Head of caudate nucleus (tissue), 42 donors: ENCODE results near the gene CLMN.

ENCODE experiments used
- DNase-seq, 42 donors: peaks; one replicate each; pipeline versions ENCODE4 v3.0.0 to v3.0.0-alpha.2; 2020 to 2021; ENCODE audit warnings: mixed read lengths in 7 of 42
- intact Hi-C: fragments of 100-400 bp; cut with DNase I; formaldehyde crosslinking; loops from one replicate; pipeline ENCODE4 v1.15.0; 2022

The CLMN gene

GRCh38 chr14:95165517-95165916, 154.2 kb downstream of the CLMN start:
- no peak for DNase-seq
- intact Hi-C loops = no loop called here

- intact Hi-C loops = no loop called here
These were observed 155.2 kb downstream of the CLMN start for GRCh38 chr14:95164506-95164905.

GRCh38 chr14:95163666-95164065, 156.0 kb downstream of the CLMN start:
- intact Hi-C loops = no loop called here
- DNase-seq = no peak

More at GRCh38 chr14:95164506-95164905, 155.2 kb downstream of the CLMN start:
- no peak for DNase-seq

- intact Hi-C loops = no loop called here
- no peak for DNase-seq
These were observed 156.6 kb downstream of the CLMN start for GRCh38 chr14:95163132-95163531.

GRCh38 chr14:95162641-95163040, 157.1 kb downstream of the CLMN start:
- DNase-seq = no peak
- intact Hi-C loops = no loop called here

- DNase-seq = peak; percentile 95 to 100 (median 99)
- intact Hi-C loops = loop anchor here (5.0 kb wide), 1 partner anchor 40 kb away; no protein-coding TSS in a partner anchor
These were observed 162.2 kb downstream of the CLMN start, which contains the start of gene DICER1 for GRCh38 chr14:95157327-95158189. Gene DICER1 (minus strand): TSS chr14:95157529. CDS start chr14:95133458, 24,071 bp downstream.

GRCh38 chr14:95157048-95157326, 162.7 kb downstream of the CLMN start:
- intact Hi-C loops = loop anchor here (5.0 kb wide), 1 partner anchor 40 kb away; no protein-coding TSS in a partner anchor

GRCh38 chr14:95156161-95157047, 163.3 kb downstream of the CLMN start:
- DNase-seq = peak in 37 of 42 donors; percentile 17 to 66 (median 45)
- intact Hi-C loops = loop anchor here (5.0 kb wide), 1 partner anchor 39 kb away; no protein-coding TSS in a partner anchor

More at GRCh38 chr14:95157048-95157326, 162.7 kb downstream of the CLMN start:
- no peak for DNase-seq

- no peak for DNase-seq
- intact Hi-C loops = loop anchor here (5.0 kb wide), 1 partner anchor 38 kb away; no protein-coding TSS in a partner anchor
These were observed 164.7 kb downstream of the CLMN start for GRCh38 chr14:95155045-95155444.

GRCh38 chr14:95153866-95154265, 165.8 kb downstream of the CLMN start:
- intact Hi-C loops = no loop called here
- DNase-seq = no peak

- no peak for DNase-seq
- intact Hi-C loops = no loop called here
These were observed 168.1 kb downstream of the CLMN start for GRCh38 chr14:95151561-95151960.

- DNase-seq = no peak
- intact Hi-C loops = no loop called here
These were observed 168.8 kb downstream of the CLMN start for GRCh38 chr14:95150910-95151309.

- intact Hi-C loops = no loop called here
These were observed 170.3 kb downstream of the CLMN start for GRCh38 chr14:95149441-95149840.

GRCh38 chr14:95147597-95147996, 172.1 kb downstream of the CLMN start:
- no peak for DNase-seq
- intact Hi-C loops = no loop called here

More at GRCh38 chr14:95149441-95149840, 170.3 kb downstream of the CLMN start:
- DNase-seq = no peak

- intact Hi-C loops = no loop called here
- no peak for DNase-seq
These were observed 173.5 kb downstream of the CLMN start for GRCh38 chr14:95146079-95146771.

GRCh38 chr14:95144849-95145248, 174.9 kb downstream of the CLMN start:
- intact Hi-C loops = no loop called here
- DNase-seq = no peak

GRCh38 chr14:95143808-95144620, 175.7 kb downstream of the CLMN start:
- intact Hi-C loops = no loop called here
- DNase-seq = no peak

- intact Hi-C loops = no loop called here
- DNase-seq = no peak
These were observed 177.5 kb downstream of the CLMN start for GRCh38 chr14:95142208-95142607.
